HK-2 (cell line): ENCODE measurements around the gene SURF6.
"Not testable (repeated sequence)": the region's sequence is repeated elsewhere in the genome, so short reads cannot be mapped to it uniquely, and the experiment has no call there.

ENCODE experiments used
- DNase-seq: peaks from one replicate; pipeline ENCODE4 v3.0.0-alpha.2; 2018; ENCODE audit not compliant: unreplicated experiment

SURF6 gene

DNA sequence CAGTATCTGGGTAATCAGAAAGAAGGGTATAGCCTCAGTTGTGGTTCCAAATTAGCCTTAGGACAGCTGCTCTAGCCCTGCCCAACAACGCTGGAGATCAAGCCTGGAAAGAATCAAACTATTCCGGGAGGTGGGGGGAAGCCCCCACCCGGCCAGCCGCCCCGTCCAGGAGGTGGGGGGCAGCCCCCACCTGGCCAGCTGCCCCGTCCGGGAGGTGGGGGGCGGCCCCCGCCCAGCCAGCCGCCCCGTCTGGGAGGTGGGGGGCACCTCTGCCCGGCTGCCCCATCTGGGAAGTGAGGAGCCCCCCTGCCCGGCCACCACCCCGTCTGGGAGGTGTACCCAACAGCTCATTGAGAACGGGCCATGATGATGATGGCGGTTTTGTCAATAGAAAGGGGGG is 36.0 kb downstream of the SURF6 start:
- not testable (repeated sequence) for DNase-seq

DNA sequence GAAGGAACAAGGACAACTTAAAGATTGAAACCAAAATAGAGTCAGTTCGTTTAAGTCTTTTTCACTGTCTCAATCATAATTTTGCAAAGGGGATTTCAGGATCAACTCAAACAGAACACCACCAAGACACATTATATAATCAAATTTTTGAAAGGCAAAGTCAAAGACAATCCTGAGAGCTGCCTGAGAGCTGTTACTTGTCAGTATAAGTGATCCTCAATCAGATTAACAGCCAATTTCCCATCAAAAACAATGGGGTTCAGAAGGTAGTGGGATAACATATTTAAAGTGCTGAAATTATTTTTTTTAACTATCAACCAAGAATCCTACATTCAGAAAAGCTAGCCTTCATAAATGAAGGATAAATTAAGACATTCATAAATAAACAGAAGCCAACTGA is 41.7 kb downstream of the SURF6 start:
- DNase-seq = no peak

DNA sequence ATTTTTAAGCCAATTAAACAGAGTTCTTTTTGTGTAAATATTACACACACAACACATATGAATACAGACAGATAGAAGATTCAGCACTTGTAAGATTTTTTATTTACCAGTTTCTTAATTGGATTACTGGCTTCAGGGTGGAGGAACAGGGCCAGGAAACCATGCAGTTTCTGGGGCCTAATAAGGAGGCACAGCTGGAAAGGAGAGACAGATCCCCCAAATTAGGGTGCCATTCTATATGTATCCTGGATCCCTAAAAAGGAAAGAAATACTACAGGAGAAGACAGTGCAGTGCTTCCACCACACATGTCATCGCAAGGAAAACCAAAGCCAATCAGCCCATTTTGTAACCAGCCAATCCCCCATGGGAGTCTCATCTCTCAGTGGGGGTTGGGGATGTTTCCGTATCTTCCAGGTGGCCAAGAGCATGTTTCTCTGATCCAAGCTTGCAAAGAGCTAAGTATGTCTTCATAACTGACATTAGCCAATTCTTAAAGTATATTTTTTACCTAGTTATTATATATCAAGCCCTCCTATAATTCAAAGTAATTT is 45.2 kb downstream of the SURF6 start:
- DNase-seq = no peak

DNA sequence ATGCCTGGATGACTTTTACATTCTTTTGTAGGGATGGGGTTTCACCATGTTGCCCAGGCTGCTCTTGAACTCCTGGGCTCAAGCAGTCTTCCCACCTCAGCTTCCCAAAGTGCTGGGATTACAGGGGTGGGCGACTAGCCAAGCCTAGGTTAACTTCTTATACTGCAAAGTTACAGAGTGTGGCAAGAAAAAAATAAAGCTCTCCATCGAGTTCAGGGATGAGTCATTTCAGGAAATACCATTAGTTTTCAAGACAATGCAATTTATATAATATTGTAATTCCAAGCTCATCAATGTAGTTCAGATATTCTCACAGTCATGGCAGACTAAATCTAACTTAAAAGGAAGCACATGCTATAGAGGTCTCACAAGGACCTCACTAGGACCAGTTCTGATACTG is 49.5 kb downstream of the SURF6 start:
- DNase-seq = no peak

DNA sequence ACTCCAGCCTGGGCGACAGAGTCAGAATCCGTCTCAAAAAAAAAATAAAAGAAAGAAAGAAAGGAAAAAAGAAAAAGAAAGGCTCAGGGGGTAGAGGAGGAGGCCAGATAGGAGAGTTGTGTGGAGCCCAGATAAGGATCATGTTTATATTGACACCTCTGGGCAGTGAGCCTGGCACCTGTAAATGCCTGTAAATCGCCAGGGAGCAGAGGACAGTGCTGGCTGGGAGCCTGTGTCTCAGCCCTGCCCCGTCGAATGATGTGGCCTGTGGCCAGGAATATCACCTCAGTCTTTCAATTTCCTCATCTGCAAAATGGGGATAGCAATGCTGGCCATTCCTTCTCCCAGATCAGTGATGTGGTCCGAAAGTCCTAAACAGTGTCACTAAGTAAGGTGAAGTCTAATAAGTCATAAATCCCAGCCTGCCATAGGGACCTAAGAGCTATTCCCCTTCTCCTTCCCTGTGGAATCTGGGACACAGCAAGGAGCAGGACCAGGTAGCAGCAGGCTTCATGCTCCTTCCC is 50.7 kb downstream of the SURF6 start:
- no peak for DNase-seq

DNA sequence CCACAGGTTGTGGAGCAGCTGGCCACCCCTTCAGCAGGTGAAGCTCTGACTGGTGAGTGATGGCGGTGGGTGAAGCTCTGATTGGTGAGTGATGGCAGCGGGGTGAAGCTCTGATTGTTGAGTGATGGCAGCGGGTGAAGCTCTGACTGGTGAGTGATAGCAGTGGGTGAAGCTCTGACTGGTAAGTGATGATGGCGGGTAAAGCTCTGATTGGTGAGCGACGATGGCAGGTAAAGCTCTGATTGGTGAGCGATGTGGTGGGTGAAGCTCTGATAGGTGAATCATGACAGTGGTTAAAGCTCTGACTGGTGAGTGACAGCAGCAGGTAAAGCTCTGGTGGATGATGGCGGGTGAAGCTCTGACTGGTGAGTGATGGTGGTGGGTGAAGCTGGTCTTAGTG is 51.6 kb downstream of the SURF6 start:
- no peak for DNase-seq

DNA sequence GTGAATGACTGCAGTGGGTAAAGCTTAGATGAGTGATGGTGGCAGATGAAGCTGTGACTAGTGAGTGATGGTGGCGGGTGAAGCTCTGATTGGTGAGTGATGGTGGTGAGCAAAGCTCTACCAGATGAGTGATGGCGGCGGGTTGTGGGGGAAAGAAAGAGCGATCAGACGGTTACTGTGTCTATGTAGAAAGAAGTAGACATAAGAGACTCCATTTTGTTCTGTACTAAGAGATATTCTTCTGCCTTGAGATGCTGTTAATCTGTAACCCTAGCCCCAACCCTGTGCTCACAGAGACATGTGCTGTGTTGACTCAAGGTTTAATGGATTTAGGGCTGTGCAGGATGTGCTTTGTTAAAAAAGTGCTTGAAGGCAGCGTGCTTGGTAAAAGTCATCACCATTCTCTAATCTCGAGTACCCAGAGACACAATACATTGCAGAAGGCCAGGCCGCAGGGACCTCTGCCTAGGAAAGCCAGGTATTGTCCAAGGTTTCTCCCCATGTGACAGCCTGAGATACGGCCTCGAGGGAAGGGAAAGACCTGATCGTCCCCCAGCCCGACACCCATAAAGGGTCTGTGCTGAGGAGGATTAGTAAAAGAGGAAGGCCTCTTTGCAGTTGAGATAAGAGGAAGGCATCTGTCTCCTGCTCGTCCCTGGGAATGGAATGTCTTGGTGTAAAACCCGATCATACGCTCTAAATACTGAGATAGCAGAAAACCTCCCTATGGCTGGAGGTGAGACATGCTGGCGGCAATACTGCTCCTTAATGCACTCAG is 52.5 kb downstream of the SURF6 start:
- not testable (repeated sequence) for DNase-seq

DNA sequence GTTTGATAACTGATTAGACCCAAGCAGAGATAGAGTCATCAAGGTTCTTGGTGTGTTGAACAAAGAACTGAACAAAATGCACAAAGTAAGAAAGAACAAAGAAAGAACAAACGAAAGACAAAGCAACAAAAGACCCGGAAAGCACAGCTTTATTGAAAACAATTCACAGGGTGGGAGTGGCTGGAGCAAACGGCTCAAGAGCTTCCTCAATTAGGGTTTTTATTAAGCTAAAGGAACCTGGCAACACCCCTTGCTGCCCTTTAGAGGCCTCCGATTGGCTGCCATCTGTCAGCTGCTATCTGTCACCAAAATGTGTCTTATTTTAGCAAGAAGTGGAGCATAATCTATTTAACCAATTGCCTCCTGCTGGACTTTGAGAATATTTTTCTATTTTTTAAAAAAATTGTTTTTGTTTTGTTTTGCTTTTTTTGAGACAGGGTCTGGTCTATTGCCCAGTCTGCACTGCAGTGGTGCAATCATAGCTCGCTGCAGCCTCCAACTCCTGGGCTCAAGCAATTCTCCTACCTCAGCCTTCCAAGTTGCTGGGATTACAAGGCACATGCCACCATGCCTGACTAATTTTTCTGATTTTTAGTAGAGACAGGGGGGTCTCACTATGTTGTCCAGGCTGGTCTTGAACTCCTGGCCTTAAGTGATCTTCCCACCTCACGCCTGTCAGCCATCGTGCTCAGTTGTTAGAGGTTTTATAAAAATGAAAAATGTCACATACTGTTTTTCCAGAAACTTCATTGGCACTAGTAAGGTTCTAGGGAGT is 53.3 kb downstream of the SURF6 start:
- no peak for DNase-seq

DNA sequence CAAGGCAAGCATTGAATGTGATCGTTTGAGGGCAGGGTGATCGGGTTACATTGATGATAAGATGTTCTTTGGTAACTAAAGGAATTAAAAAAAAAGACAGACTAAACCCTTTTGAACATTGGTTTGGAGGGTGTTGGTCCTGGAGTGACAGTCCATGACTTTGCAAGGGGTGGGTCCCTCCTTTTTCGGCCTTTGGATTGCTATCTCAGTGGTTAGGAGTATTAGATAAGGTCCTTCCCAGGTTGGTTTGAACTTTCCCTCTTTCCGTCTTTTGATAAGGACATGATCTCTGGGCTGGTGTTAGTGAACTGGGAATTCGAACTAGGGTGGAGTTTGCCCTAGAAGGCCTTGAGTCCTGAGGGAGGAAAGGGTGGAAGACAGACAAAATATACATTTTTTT is 55.6 kb downstream of the SURF6 start:
- no peak for DNase-seq
